Esophagus squamous epithelium (tissue), 4 donors: ENCODE results near the gene FERMT3.

ENCODE experiments used
- CTCF ChIP-seq, 6 experiments: fragments of 450-650 bp in 4 of 6; fragments of 200-600 bp in 2 of 6; sonication (generic) in 2 of 6; IDR thresholded peaks; one replicate each; pipeline ENCODE4 v1.5.1; 2016 to 2019; ENCODE audit warnings: antibody characterized with exemption in 6 of 6, mild to moderate bottlenecking in 4 of 6, moderate library complexity in 4 of 6
- POLR2A ChIP-seq, 4 donors: fragments of 450-650 bp; IDR thresholded peaks; one replicate each; pipeline ENCODE4 v1.6.1; 2017; ENCODE audit warnings: antibody characterized with exemption in 4 of 4, mild to moderate bottlenecking in 4 of 4, moderate library complexity in 3 of 4

GRCh38 chr11:64253481-64253880 lies 47.0 kb downstream of the FERMT3 start:
- TF ChIP-seq CTCF (IDR thresholded peaks at IDR 0.05) (no peak), POLR2A (IDR thresholded peaks at IDR 0.05) (no peak)
